Measurements from ENCODE around the gene GLOD4.

GLOD4 gene

GRCh38 chr17:744937-745336 is 37.1 kb downstream of the GLOD4 start:
- Histone ChIP-seq H4K20me1 (ENCODE audit: insufficient read depth, low read length) (no peaks in the 10 kb centered on the region), H3K79me2 (ENCODE audit: insufficient read depth, low read length) (peaks cover 15% of the 10 kb centered on the region), H2AFZ (ENCODE audit: low read length) (no peak overlapping the region), H3K9ac (ENCODE audit: low read length) (no peak overlapping the region), H3K27ac (ENCODE audit: low read depth, low read length, poor library complexity, severe bottlenecking) (no peak overlapping the region), H3K4me2 (ENCODE audit: low read length) (no peak overlapping the region), H3F3A (ENCODE audit: insufficient read depth, low read length) (no peaks in the 10 kb centered on the region), H3K9me2 (ENCODE audit: low read depth, low read length) (no peaks in the 10 kb centered on the region), H3K4me1 (ENCODE audit: insufficient read depth, low read length, severe bottlenecking) (peaks cover 11% of the 10 kb centered on the region), H3K36me3 (ENCODE audit: insufficient read depth, low read length) (peaks cover 90% of the 10 kb centered on the region), H3K4me3 (ENCODE audit: low read depth, low read length, poor library complexity, severe bottlenecking) (no peak overlapping the region), H3K27me3 (ENCODE audit: insufficient read depth, low read length) (no peaks in the 10 kb centered on the region), H3K9me3 (ENCODE audit: low read length) (no peaks in the 10 kb centered on the region)
- TF ChIP-seq EZH2 (IDR thresholded peaks at IDR 0.05; ENCODE audit: borderline replicate concordance, low read length) (no peak), CTCF (IDR thresholded peaks at IDR 0.05; ENCODE audit: low read length) (no peak)

- H3K4me3 ChIP-seq (ENCODE audit: low read depth, low read length, poor library complexity, severe bottlenecking) = no peak overlapping the region
- no peak for TF ChIP-seq CTCF (IDR thresholded peaks at IDR 0.05; ENCODE audit: low read length)
- no peak for TF ChIP-seq EZH2 (IDR thresholded peaks at IDR 0.05; ENCODE audit: borderline replicate concordance, low read length)
- H3K27ac ChIP-seq (ENCODE audit: low read depth, low read length, poor library complexity, severe bottlenecking) = no peak overlapping the region
- H2AFZ ChIP-seq (ENCODE audit: low read length) = no peak overlapping the region
- no peak overlapping the region for H3K9ac ChIP-seq (ENCODE audit: low read length)
- H3K36me3 ChIP-seq (ENCODE audit: insufficient read depth, low read length) = peaks cover 85% of the 10 kb centered on the region
- no peaks in the 10 kb centered on the region for H3K9me3 ChIP-seq (ENCODE audit: low read length)
- no peaks in the 10 kb centered on the region for H3K9me2 ChIP-seq (ENCODE audit: low read depth, low read length)
- H4K20me1 ChIP-seq (ENCODE audit: insufficient read depth, low read length) = no peaks in the 10 kb centered on the region
- peaks cover 12% of the 10 kb centered on the region for H3K4me1 ChIP-seq (ENCODE audit: insufficient read depth, low read length, severe bottlenecking)
- H3K27me3 ChIP-seq (ENCODE audit: insufficient read depth, low read length) = no peaks in the 10 kb centered on the region
- peaks cover 7% of the 10 kb centered on the region; the same call in 1 of the 2 replicates for H3K79me2 ChIP-seq (ENCODE audit: insufficient read depth, low read length)
- H3F3A ChIP-seq (ENCODE audit: insufficient read depth, low read length) = no peaks in the 10 kb centered on the region
- H3K4me2 ChIP-seq (ENCODE audit: low read length) = no peak overlapping the region
These were observed 38.9 kb downstream of the GLOD4 start for GRCh38 chr17:743139-743538.

- H3K4me3 ChIP-seq (ENCODE audit: low read depth, low read length, poor library complexity, severe bottlenecking) = no peak overlapping the region
- TF ChIP-seq EZH2 (IDR thresholded peaks at IDR 0.05; ENCODE audit: borderline replicate concordance, low read length) (no peak), CTCF (IDR thresholded peaks at IDR 0.05; ENCODE audit: low read length) (no peak)
- H3K9ac ChIP-seq (ENCODE audit: low read length) = no peak overlapping the region
- no peak overlapping the region for H2AFZ ChIP-seq (ENCODE audit: low read length)
- H3K79me2 ChIP-seq (ENCODE audit: insufficient read depth, low read length) = no peaks in the 10 kb centered on the region
- no peaks in the 10 kb centered on the region for H3K27me3 ChIP-seq (ENCODE audit: insufficient read depth, low read length)
- H3K27ac ChIP-seq (ENCODE audit: low read depth, low read length, poor library complexity, severe bottlenecking) = no peak overlapping the region
- no peaks in the 10 kb centered on the region for H3K9me3 ChIP-seq (ENCODE audit: low read length)
- no peaks in the 10 kb centered on the region for H4K20me1 ChIP-seq (ENCODE audit: insufficient read depth, low read length)
- peaks cover 12% of the 10 kb centered on the region for H3K4me1 ChIP-seq (ENCODE audit: insufficient read depth, low read length, severe bottlenecking)
- H3F3A ChIP-seq (ENCODE audit: insufficient read depth, low read length) = no peaks in the 10 kb centered on the region
- peaks cover 83% of the 10 kb centered on the region for H3K36me3 ChIP-seq (ENCODE audit: insufficient read depth, low read length)
- H3K4me2 ChIP-seq (ENCODE audit: low read length) = no peak overlapping the region
- H3K9me2 ChIP-seq (ENCODE audit: low read depth, low read length) = no peaks in the 10 kb centered on the region
These were observed 39.8 kb downstream of the GLOD4 start for GRCh38 chr17:742147-742793.

Data from OCI-LY1 (cell line).